RWPE2 (cell line): ENCODE results near the gene COA7.

Experiments
- ATAC-seq: fragments of 200-7000 bp; cut with Tn5 transposase; 3 replicates; pipeline ENCODE4 v1.9.1; 2021; ENCODE audit warnings: low read depth
- DNase-seq: peaks from one replicate; pipeline ENCODE4 v3.0.0-alpha.2; 2020; ENCODE audit warnings: low spot score
- H3K27ac ChIP-seq: fragments of 450-650 bp; 2 replicates; pipeline ENCODE4 v1.5.1; 2017; ENCODE audit warnings: mild to moderate bottlenecking; ENCODE audit not compliant: poor library complexity, severe bottlenecking
- H3K27me3 ChIP-seq: fragments of 250-450 bp; sonication (Bioruptor Pico); 2 replicates; pipeline ENCODE4 v1.5.1; 2021; ENCODE audit warnings: mild to moderate bottlenecking, moderate library complexity; ENCODE audit not compliant: insufficient read depth, poor library complexity, severe bottlenecking
- H3K36me3 ChIP-seq: fragments of 250-450 bp; sonication (Bioruptor Pico); 2 replicates; pipeline ENCODE4 v1.5.1; 2020; ENCODE audit warnings: low read depth, mild to moderate bottlenecking, moderate library complexity
- H3K4me1 ChIP-seq: fragments of 250-450 bp; sonication (Bioruptor Pico); 2 replicates; pipeline ENCODE4 v1.5.1; 2021; ENCODE audit warnings: mild to moderate bottlenecking, moderate library complexity; ENCODE audit not compliant: insufficient read depth, poor library complexity, severe bottlenecking
- H3K4me3 ChIP-seq: fragments of 250-450 bp; sonication (Bioruptor Pico); 2 replicates; pipeline ENCODE4 v1.5.1; 2021; ENCODE audit warnings: mild to moderate bottlenecking, moderate library complexity; ENCODE audit not compliant: severe bottlenecking
- H3K9me3 ChIP-seq: fragments of 250-450 bp; sonication (Bioruptor Pico); 2 replicates; pipeline ENCODE4 v1.5.1; 2021; ENCODE audit warnings: mild to moderate bottlenecking, moderate library complexity; ENCODE audit not compliant: severe bottlenecking
- TF ChIP-seq, protein P1 (sequence below): fragments of 450-650 bp; IDR thresholded peaks from one replicate; pipeline ENCODE4 v1.5.1; 2017; ENCODE audit warnings: mild to moderate bottlenecking, moderate library complexity; ENCODE audit not compliant: poor library complexity, severe bottlenecking

COA7 gene

DNA sequence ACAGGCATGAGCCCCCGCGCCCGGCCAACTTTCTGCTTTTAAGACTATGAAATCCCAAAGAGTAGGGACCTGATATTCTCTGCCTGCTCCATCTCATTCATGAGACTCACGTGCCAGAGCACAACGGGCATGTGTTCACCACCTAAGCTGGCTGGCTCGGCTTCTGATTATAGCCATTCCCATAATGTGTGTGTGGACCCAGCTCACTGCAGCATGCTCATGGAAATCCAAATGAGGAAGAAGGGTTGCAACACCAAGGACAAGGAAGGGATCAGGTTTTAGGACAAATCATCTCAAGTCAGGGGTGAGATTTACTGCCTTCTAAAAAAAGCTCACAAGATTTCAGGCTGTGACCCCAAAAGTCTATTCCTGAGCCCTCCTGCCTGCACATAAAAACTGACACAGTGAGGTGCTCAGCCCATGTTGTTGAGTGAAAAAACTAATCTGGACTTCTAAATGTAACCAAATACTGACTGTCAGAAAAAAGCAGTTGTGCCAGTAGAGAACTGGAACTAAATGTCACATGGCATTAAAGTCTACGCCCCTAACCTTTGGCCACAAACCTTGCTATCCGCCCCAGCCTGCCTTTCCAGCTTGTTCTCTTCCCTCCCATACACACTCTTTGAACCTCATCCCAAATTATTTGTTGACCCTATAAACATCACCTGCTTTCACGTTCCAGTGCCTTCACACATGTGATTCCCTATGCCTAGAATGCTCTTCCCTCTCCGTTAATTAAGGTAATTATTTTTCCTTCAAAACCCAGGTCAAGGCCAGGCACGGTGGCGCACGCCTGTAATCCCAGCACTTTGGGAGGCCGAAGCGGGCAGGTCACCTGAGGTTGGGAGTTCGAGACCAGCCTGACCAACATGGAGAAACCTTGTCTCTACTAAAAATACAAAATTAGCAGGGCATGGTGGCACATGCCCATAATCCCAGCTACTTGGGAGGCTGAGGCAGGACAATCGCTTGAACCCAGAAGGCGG lies 9.1 kb upstream of the COA7 start:
- ATAC-seq: no peak
- no peak for DNase-seq
- Histone ChIP-seq H3K36me3 (no peaks in the 10 kb centered on the region), H3K27me3 (no peaks in the 10 kb centered on the region), H3K27ac (peak overlapping the region; percentile 47), H3K4me3 (no peak overlapping the region), H3K9me3 (no peaks in the 10 kb centered on the region), H3K4me1 (peaks cover 5% of the 10 kb centered on the region)
- TF ChIP-seq, protein P1, sequence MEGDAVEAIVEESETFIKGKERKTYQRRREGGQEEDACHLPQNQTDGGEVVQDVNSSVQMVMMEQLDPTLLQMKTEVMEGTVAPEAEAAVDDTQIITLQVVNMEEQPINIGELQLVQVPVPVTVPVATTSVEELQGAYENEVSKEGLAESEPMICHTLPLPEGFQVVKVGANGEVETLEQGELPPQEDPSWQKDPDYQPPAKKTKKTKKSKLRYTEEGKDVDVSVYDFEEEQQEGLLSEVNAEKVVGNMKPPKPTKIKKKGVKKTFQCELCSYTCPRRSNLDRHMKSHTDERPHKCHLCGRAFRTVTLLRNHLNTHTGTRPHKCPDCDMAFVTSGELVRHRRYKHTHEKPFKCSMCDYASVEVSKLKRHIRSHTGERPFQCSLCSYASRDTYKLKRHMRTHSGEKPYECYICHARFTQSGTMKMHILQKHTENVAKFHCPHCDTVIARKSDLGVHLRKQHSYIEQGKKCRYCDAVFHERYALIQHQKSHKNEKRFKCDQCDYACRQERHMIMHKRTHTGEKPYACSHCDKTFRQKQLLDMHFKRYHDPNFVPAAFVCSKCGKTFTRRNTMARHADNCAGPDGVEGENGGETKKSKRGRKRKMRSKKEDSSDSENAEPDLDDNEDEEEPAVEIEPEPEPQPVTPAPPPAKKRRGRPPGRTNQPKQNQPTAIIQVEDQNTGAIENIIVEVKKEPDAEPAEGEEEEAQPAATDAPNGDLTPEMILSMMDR: no peak

- TF ChIP-seq, protein P1: no peak
- H3K4me3 ChIP-seq: no peak overlapping the region
- H3K4me1 ChIP-seq: peaks cover 5% of the 10 kb centered on the region
- no peak for ATAC-seq
- H3K36me3 ChIP-seq: no peaks in the 10 kb centered on the region
- no peak overlapping the region for H3K27ac ChIP-seq
- H3K9me3 ChIP-seq: no peaks in the 10 kb centered on the region
- H3K27me3 ChIP-seq: no peaks in the 10 kb centered on the region
- DNase-seq: no peak
Observed at GRCh38 chr1:52706136-52706670, 8.1 kb upstream of the COA7 start.

- no peaks in the 10 kb centered on the region for H3K27me3 ChIP-seq
- TF ChIP-seq, protein P1: no peak
- peak; percentile 79 for DNase-seq
- H3K27ac ChIP-seq: no peak overlapping the region
- peak; percentile 82 for ATAC-seq
- peaks cover 6% of the 10 kb centered on the region for H3K4me1 ChIP-seq
- H3K4me3 ChIP-seq: peak overlapping the region; percentile 46
- no peaks in the 10 kb centered on the region for H3K36me3 ChIP-seq
- no peaks in the 10 kb centered on the region for H3K9me3 ChIP-seq
Observed at GRCh38 chr1:52702886-52703787, 5.0 kb upstream of the COA7 start.

DNA sequence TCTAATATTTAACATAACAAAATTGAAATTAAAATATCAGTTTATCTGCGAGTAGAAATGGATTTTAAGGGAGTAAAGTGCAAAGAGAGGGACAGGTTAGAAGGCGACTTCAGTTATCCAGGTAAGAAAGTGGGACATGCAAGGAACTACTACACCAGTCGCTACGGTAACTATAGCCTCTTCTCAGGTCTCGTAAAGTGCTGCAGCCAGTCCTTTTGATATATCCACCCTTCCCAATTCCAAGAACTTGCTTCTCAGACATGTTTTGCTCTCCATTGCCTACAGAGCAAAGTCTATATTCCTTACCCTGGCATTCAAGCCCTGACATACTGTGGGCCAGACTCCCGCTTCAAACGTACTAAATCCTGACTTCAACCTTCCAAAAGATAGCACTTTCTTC lies 2.5 kb downstream of the COA7 start:
- no peak for ATAC-seq
- no peak overlapping the region for H3K27ac ChIP-seq
- TF ChIP-seq, protein P1: no peak
- peaks cover 3% of the 10 kb centered on the region for H3K4me1 ChIP-seq
- no peaks in the 10 kb centered on the region for H3K9me3 ChIP-seq
- no peak for DNase-seq
- peaks cover 29% of the 10 kb centered on the region for H3K36me3 ChIP-seq
- no peak overlapping the region for H3K4me3 ChIP-seq
- H3K27me3 ChIP-seq: no peaks in the 10 kb centered on the region
